ENCODE data around the gene DESI1. TPM values are rescaled to one million over a fixed set of nuclear protein-coding genes. Genes with fewer than 3 reads are reported as not detected.

DESI1 gene
- total RNA-seq, 4 donors from 2014 or later: 17.8 to 24.7 (median 20.8) TPM

DNA sequence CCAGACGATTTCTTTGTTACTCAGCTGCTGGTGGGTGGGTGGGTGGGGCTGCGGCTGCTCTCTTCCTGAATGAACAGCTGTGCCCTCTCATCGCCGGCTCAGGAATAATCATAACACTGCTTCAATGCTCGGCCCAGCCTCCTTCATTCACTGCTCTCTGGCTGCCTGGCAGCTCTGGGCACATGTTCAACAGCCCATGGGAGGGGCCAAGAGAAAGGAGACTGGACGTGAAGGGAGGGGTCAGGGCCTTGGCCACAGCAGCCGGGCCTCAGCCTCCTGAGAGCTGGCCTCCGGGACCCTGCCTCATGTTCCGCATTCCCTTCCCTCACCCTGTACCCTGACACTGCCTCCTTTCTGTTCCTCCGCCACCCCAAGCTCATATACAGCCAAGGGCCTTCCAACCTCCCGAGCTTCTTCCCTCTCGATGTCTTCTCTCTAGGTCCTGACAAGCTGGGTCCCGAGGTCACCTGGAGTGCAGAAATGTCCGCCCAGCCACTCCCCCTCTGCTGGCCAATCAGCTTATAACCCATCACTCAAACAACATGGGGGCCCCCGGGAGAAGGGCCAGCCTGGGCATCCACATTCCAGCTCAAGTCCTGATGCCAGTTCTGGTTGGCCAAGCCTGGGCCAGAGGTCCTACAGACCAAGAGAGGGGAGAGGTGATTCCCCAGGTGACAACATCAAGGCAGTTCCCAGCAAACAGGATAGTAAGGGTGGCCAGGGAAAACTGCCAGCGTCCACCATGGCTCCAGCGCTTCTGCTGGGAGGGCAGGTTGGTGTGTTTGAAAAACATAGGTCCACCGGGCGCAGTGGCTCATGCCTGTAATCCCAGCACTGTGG is 63.2 kb downstream of the DESI1 start:
- DNase-seq: peak; percentile 66 to 68
- no peaks in the 10 kb centered on the region for H3K36me3 ChIP-seq
- H3K4me1 ChIP-seq: peaks cover 0 to 20% of the 10 kb centered on the region in 2 donors
- TF ChIP-seq, protein P1, sequence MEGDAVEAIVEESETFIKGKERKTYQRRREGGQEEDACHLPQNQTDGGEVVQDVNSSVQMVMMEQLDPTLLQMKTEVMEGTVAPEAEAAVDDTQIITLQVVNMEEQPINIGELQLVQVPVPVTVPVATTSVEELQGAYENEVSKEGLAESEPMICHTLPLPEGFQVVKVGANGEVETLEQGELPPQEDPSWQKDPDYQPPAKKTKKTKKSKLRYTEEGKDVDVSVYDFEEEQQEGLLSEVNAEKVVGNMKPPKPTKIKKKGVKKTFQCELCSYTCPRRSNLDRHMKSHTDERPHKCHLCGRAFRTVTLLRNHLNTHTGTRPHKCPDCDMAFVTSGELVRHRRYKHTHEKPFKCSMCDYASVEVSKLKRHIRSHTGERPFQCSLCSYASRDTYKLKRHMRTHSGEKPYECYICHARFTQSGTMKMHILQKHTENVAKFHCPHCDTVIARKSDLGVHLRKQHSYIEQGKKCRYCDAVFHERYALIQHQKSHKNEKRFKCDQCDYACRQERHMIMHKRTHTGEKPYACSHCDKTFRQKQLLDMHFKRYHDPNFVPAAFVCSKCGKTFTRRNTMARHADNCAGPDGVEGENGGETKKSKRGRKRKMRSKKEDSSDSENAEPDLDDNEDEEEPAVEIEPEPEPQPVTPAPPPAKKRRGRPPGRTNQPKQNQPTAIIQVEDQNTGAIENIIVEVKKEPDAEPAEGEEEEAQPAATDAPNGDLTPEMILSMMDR (IDR thresholded peaks at IDR 0.05): no peak
- no peak for TF ChIP-seq POLR2A (IDR thresholded peaks at IDR 0.05)
- intact Hi-C loops (cut with DNase I): no loop called here
- no peak overlapping the region for H3K4me3 ChIP-seq (replicated peaks in 1 of 3)
- no peak overlapping the region for H3K27ac ChIP-seq
- H3K27me3 ChIP-seq: no peaks in the 10 kb centered on the region
- no peaks in the 10 kb centered on the region for H3K9me3 ChIP-seq
- WGBS, 2 donors: 42 to 61% methylated on average over 11 to 19 of the region's 19 CpGs

DNA sequence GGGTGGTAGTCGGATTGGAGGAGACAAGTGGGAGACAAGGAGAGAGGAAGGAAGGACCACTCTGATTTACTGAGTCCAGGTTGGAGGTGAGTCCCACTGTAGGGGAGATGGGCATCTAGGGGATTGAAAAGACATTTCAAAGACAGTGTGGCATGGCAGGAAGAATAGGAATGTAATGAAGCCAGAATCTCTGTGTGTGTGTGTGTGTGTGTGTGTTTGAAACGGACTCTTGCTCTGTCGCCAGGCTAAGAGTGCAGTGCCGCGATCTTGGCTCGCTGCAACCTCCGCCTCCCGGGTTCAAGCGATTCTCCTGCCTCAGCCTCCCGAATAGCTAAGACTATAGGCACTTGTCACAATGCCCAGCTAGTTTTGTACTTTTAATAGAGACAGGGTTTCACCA is 64.3 kb downstream of the DESI1 start:
- Histone ChIP-seq H3K9me3 (no peaks in the 10 kb centered on the region), H3K4me3 (replicated peaks in 1 of 3) (no peak overlapping the region), H3K36me3 (no peaks in the 10 kb centered on the region), H3K27ac (no peak overlapping the region), H3K4me1 (peaks cover 0 to 20% of the 10 kb centered on the region in 2 donors), H3K27me3 (no peaks in the 10 kb centered on the region)
- DNase-seq: no peak
- 87 to 88% methylated on average over 10 of the region's 10 CpGs for WGBS, 2 donors
- intact Hi-C loops (cut with DNase I): no loop called here
- TF ChIP-seq, protein P1 (IDR thresholded peaks at IDR 0.05): no peak
- no peak for TF ChIP-seq POLR2A (IDR thresholded peaks at IDR 0.05)

DNA sequence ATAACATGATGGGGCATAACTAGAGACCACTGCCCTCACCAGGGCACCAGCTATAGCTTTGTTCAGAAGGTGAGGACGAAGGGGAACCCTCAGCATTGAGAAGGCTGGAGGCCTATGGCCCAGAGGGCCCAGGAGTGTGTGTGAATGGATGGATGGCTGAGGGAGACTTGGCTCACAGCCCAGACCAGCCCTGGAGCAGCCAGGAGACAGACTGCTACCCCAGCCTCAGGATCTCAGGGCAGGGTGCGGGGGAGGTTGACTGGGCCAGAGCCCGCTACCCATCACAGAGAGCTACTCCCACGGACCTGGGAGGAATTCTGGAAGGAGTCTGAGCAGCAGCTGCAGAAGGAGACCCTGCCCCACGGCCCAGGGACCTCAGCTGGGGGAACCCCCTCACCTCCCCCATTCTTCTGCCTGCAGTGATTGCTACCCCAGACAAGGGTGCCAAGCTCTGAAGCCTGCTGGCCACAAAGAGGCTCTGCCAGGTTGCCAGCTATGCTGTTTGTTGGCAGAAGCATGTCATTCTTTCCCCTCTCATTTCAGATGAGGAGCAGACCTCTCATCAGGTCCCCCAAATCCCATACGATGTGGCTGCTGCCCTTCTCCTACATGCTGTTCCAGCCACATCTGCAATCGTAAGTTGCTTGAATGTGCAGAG is 65.4 kb downstream of the DESI1 start:
- no peaks in the 10 kb centered on the region for H3K9me3 ChIP-seq
- no peak overlapping the region for H3K27ac ChIP-seq
- H3K4me3 ChIP-seq (replicated peaks in 1 of 3): no peak overlapping the region
- no peaks in the 10 kb centered on the region for H3K27me3 ChIP-seq
- TF ChIP-seq POLR2A (IDR thresholded peaks at IDR 0.05): no peak
- TF ChIP-seq, protein P1 (IDR thresholded peaks at IDR 0.05): no peak
- 62 to 66% methylated on average over 7 of the region's 7 CpGs for WGBS, 2 donors
- intact Hi-C loops (cut with DNase I): no loop called here
- peaks cover 0 to 20% of the 10 kb centered on the region in 2 donors for H3K4me1 ChIP-seq
- no peaks in the 10 kb centered on the region for H3K36me3 ChIP-seq
- no peak for DNase-seq

DNA sequence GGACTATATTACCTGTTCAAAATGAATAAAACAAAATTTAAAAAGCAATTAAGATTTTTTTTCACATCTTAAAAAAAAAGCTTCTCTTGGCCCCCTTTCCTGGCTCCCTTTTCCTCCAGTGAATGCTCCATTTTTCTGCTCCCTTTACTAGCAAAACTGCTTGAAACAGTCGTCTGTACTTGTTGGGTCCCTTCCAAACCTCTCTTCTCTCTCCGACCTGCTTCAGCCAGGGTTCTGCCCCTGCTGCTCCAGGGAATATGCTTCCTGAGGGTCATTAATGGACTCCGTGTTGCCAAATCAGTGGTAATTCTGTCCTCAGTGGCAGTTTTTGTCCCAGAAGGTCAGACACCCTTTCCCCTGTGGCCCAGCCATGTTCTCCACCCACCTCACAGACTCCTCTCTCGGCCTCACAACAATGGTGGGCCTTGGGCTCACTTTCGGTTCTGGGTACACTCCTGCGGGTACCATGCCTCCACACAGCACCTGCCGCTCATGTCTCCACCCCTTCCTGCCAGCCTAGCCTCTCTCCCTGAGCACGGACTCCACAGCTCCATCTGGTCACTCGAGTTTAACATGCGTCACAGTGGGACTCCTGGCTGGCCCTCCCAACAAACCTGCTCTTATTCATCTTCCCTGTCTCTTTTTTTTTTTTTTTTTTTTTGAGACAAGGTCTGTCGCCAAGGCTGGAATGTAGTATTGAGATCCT is 68.8 kb downstream of the DESI1 start:
- intact Hi-C loops (cut with DNase I): no loop called here
- Histone ChIP-seq H3K36me3 (no peaks in the 10 kb centered on the region), H3K27ac (no peak overlapping the region), H3K4me1 (peaks cover 0 to 12% of the 10 kb centered on the region in 2 donors), H3K27me3 (no peaks in the 10 kb centered on the region), H3K4me3 (replicated peaks in 1 of 3) (no peak overlapping the region), H3K9me3 (no peaks in the 10 kb centered on the region)
- DNase-seq: no peak
- WGBS, 2 donors: 61 to 71% methylated on average over 11 of the region's 11 CpGs
- TF ChIP-seq POLR2A (IDR thresholded peaks at IDR 0.05): no peak
- TF ChIP-seq, protein P1 (IDR thresholded peaks at IDR 0.05): no peak

All from thyroid gland (tissue), 4 donors.